Activated CD4-positive, CD25-positive, alpha-beta regulatory T cell treated with anti-CD3 and anti-CD28 coated beads, Interleukin-2, amount 50 U/mL, for 24 hours (primary cell): Measurements from ENCODE around the gene LTBP3.
A peak's percentile ranks its signal among the peaks of the same experiment; 100 is the strongest.

ENCODE experiments used
- ATAC-seq, 2 donors: fragments of 150-1000 bp; cut with Tn5 transposase; one replicate each; pipeline ENCODE4 v1.10.0; 2021; ENCODE audit warnings: mild to moderate bottlenecking in 1 of 2, moderate library complexity in 1 of 2

LTBP3 gene

DNA sequence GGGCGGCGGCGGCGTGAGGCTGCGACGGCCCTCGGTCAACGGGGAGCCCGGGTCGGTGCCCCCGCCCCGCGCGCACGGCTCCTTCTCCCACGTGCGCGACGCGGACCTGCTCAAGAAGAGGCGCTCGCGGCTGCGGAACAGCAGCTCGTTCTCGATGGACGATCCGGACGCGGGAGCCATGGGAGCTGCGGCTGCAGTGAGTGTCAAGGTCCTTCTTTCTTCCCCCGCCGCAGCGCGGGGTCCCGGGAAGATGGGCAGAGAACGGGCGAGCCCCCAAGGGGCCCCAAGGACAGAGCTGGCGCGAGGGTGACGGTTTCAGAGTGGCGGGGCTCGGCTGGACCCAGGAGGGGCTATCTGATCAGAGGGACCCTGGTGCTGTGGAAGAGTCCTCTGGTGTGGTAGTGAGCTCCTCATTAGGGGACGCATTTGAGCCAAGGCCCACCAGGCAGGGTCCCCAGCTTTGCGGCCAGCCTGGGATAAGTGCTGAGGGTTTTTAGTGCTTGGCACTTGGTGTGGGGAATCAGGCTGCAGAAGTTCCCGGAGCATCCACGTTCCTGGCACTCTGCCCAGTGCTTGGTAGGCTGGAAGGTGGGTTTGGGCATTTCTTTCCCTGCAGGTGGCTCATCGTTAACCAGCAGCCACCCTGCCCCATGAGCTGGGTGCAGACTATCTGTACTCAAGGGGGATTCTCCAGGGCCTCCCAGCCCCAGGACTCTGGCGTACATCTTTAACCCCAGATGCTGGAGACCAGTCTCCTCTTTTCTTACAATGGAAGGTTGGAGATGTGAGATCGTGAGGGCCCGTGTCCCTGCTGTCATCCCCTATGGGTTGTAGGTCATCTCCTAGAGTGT is 27.5 kb upstream of the LTBP3 start:
- ATAC-seq, result no peak

DNA sequence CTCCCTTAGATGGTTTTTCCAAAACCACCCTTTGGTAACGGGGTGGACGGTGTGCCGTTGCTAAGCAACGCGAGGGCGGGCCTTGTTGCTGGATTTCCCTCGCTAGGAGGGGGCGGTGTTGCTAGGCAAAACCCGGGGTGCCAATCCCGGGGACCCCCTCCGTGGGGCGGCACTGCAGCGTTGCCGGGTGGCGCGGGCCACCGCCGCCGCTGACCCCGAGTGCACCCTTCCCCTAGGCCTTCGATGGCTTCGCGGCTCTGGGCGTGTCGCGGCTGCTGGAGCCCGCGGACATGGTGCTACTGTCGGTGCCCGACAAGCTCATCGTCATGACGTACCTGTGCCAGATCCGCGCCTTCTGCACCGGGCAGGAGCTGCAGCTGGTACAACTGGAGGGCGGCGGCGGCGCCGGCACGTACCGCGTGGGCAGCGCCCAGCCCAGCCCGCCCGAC is 26.6 kb upstream of the LTBP3 start:
- ATAC-seq, result no peak

DNA sequence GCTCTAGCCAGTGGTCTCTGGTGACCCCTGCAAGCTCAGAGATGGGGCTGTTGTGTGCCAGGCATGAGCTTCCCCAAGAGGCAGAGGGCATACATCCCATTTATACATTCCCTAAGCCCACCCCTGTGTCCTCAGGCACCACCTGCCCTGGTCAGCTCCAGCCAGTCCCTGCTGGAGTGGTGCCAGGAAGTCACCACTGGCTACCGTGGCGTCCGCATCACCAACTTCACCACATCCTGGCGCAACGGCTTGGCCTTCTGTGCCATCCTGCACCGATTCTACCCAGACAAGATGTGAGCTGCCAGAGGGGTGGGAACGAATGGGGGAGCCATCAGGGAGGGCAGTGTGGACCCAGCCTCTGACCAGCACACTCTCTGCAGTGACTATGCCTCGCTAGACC is 25.9 kb upstream of the LTBP3 start:
- ATAC-seq, result no peak

GRCh38 chr11:65583589-65583988 is 25.4 kb upstream of the LTBP3 start:
- ATAC-seq, result no peak

GRCh38 chr11:65581928-65582327 is 23.8 kb upstream of the LTBP3 start:
- no peak for ATAC-seq

DNA sequence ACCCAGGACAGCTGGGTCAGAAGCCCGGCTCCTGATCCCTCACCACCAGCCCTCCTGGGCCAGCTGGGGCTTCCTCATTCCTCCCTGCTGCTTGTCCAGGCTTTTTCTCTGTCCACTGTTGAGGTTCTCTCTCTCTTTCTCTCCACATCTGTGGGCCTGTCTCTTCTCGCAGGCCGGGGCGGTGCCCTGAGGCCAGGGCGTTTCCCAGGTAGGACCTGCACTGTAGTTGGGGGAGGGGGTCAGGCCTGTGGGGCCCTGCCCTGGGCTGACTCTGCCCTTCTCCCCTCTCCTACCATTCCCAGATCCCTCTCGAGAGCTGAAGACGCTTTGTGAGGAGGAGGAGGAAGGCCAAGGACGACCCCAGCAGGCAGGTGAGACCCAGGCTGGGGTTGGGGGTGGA is 22.6 kb upstream of the LTBP3 start:
- no peak for ATAC-seq

- no peak for ATAC-seq
Observed at GRCh38 chr11:65580031-65580692, 22.0 kb upstream of the LTBP3 start.

DNA sequence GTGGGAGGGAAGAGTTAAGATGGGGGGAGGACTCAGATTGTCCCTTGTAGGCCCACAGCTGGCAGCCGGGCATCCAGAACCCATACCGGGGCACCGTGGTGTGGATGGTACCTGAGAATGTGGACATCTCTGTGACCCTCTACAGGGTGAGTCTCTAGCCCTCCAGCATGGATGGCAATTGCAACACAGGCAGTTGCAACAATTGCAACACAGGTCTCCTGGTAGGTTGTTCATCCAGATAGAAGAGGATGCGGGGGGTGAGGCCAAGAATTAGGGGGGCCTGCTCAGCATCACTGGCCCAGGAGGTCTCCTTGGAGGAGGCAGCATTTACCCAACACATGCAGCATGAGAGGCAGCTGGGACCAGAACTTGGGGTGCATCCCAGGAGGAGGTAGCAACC is 21.1 kb upstream of the LTBP3 start:
- no peak for ATAC-seq

DNA sequence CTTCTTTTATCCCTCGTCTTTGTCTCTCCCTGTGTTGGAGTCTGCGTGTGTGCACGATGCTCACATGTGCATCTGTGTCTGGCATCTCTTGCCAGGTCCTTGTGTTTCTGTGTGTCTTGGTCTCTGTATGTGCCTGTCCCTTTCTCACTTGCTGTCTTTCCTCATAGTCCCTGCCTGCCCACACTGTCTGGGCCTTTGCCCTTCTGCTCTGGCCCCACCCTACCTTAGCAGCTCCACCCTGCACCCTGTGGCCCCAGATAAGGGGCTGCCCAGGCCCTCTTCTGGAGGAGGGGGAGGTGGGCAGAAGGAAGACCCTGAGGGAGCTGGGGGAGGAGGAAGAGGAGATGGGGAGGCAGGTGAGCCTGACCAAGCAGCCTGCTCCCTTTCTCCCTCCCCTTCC is 20.5 kb upstream of the LTBP3 start:
- ATAC-seq, result no peak

DNA sequence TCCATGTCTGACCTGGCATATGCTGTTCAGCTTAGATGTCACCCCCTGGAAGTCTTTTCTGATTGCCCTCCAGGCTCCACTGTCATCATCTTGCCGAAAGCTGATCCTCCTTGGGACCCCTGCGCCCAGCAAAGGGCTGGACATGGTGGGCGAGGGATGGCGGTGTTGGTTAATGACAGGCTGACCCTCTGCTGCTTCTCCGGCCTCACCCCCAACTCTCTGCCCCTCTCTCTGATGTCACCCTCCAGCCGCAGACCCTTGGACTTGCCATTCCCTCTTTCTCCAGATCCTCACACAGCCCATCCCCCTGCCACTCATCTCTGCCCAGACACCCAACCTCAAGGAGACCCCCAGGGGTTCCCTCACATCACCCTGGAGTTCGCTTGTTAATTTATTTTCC is 20.0 kb upstream of the LTBP3 start:
- no peak for ATAC-seq

DNA sequence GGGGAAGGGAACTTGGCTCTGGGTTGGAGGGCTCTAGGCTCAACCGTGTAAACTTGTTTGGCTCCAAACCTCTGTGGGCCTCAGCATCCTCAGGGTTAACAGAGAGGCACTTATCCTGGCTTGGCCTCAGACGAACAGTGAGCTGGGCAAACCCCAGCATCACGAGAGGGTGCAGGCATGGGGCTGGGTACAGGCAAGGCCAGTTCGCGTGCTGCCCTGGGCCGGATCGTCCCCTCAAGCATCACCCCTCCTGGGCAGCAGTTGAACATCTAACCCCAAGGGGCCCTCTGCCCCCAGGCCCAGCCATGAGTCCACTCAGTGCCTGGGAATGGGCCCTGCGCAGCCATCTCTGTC is 19.6 kb upstream of the LTBP3 start:
- ATAC-seq, result no peak

DNA sequence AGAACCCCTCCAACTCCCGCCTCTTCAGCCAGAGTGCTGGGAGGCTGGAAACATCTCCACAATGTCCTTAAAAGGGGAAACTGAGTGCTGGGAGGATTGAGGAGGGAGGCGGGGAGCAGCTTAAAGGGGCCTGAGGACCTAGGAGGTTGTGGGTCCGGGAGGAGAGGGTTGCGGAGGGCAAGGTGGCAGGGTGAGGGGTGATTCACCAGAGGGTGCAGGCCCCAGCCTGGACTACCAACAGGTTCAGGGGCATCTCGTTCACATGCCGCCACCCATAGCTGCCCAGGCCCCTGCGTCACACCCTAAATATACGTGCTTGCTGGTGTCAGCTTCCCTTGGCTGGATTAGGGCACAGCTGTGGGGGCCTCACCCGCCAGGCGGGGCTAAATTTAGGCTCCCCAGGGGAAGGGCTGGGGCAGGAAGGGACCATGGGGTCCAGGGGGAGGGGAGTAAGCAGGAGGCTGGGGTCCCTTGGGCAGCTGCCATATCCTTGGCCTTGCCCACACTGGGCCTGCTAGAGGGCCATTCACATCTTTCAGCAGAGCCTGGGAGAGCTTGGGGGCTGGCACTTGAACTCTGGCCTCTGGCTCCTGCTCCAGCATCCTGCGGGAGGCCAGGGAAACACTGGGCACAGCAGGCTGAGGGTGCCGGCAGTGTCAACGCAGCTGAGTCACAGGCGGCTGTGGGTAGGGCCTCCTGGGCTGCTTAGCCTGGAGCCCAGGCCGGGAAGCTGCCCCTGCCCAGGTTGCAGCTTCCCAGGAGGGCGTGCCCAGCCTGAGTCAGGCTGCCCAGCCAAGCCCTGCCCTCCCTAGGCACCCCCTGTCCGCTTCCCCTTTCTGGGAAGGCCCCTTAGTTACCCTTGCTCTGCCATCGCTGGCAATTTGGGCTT is 19.0 kb upstream of the LTBP3 start:
- peak; percentile 5 to 9 for ATAC-seq

DNA sequence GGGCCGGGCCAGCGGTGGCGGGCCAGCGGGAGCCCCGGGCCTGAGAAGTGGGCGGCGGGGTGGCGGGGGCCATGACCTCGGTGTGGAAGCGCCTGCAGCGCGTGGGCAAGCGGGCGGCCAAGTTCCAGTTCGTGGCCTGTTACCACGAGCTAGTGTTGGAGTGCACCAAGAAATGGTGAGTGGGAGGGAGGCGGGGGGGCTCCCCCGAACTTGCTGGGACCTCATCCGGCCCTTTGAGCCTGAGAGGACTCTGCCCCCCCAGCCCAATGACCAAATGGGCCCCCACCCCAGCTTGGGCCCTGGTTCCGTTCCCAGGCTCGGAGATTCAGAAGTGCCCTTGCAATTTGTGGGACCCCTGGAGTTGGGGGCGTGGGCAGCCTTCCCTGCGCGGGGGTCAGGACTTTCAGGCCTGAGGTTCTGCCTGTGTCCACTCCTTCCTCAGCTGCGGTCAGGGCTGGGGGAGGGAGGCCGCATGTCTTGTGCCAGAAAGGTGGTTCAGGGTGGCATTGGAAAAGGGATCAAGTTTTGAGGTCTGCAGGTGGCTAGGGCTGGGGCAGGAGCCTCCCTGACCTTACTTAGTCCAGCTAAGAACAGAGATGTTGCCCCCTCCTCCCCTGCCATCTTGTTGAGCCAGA is 18.2 kb upstream of the LTBP3 start:
- no peak for ATAC-seq

GRCh38 chr11:65575568-65576231 is 17.5 kb upstream of the LTBP3 start, which contains the start of gene EHBP1L1:
TSS of gene EHBP1L1 (plus strand) at chr11:65576053. CDS start at chr11:65576303, 250 bp downstream.
- peak; percentile 16 to 18 for ATAC-seq

DNA sequence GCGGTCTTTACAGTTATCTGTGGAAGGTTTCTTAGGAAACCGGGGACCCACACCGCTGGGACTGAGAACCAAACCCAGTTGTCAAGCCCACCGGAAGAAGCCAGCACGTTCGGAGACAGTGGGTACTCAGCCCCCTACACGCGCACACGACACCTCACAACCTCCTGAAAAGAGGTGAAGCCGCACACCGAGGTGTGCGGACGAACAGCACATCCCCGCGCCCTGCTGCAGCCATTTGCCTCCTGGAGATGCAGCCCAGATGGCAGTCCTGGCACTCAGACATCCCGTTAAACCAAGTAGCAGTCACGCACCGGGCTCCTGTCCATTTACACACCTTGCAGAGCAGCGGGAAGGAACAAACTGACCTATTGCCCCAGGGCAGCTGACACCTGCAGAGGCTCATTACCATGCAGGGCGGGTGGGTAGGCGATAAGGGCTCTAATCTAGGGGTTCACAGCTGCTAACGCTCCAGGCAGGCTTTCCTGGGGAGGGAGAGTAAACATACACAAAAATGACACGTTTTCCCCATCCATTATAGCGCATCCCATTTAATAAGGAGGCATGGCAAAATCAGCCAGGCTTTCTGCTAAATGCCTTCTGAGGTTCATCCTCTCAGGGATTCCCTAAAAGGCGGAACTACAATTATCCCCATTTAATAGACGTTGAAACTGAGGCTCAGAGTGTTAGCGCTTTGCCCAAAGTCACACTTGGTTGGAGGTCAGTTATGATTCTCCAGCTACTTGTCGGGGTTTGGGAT is 16.8 kb upstream of the LTBP3 start:
- ATAC-seq, result no peak

DNA sequence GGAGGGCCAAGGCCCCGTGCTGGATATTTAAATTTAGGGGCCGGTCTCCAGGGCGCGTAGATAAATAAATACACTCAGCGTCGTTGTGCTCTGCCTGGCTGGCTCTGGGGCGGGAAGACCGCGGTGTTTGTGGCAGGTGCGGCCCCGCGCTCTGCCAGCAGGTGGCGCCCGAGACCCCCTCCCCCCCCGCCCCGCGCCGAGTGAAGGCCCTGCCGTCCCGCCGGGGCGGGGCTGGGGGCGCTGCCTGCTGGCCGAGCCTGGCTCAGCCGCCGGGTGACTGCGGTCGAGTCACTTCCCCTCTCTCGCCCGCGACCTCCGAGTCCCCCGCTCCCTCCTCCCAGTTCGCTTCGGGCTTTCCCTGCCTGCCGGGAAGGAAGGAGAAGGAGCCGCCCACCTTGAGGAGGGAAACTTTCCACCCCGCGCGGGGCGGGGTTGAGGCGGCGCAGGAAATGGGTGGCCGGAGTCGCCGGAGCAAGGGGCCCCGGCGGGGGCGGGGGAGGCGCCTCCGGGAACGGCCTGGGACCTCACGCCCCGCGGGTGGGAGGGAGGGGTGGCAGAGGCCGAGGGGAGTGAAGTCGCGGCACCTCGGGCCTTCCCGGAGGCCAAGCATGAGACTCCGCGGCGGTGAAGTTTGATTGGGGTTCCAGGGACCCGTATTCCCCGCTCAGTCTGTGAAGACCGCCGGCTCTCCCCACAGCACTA is 16.1 kb upstream of the LTBP3 start:
- ATAC-seq, result peak; percentile 20 to 24

DNA sequence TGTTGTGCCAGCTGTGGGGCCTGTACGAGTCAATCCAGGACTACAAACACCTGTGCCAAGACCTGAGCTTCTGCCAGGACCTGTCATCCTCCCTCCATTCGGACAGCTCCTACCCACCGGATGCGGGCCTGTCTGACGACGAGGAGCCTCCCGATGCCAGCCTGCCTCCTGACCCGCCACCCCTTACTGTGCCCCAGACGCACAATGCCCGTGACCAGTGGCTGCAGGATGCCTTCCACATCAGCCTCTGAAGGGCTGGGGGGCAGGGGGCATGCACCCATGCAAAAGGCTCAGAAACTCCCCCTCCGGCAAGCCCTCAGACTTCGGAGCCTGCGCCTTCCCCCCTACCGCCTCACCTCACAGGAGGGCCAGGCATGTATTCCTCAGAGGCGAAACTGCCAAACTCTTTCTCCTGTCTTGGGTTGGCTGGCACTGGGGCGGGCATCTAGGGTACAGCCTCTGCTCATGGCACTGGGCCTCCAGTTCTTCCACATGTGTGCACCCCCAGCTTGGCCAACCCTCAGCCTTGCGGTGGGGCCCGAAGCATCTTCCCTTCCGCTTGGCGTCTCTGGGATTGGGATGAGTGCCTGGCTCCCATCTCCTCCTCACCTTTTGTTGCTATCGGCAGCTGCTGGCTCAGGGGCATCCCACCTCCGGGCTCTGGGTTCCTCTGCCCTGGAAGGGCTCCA is 15.4 kb upstream of the LTBP3 start:
- ATAC-seq, result no peak

GRCh38 chr11:65572356-65573051 is 14.3 kb upstream of the LTBP3 start, which contains the start of gene FAM89B:
TSS of gene FAM89B (plus strand) at chr11:65572538. CDS start at chr11:65572670, 132 bp downstream.
- ATAC-seq, result peak; percentile 7

GRCh38 chr11:65571940-65572339 is 13.8 kb upstream of the LTBP3 start:
- ATAC-seq, result no peak
